HepG2 (cell line): ENCODE results near the gene IL1RL1.

ENCODE experiments used
- CEBPB ChIP-seq: IDR thresholded peaks from 2 replicates; pipeline ENCODE4 v1.6.1; 2011; ENCODE audit warnings: low read depth, low read length, improper control_type of control experiment, borderline replicate concordance
- FOSL1 ChIP-seq: sonication (generic); formaldehyde crosslinking; IDR thresholded peaks from 2 replicates; pipeline ENCODE4 v1.9.0; 2021; ENCODE audit warnings: missing genetic modification reagents, borderline replicate concordance
- MAFK ChIP-seq, 2 experiments: IDR thresholded peaks in 1 of 2; conservative IDR thresholded peaks in 1 of 2; 2 replicates each; pipeline ENCODE4 v1.6.1; 2011; ENCODE audit warnings: improper control_type of control experiment in 2 of 2, low read length in 2 of 2
- TAF1 ChIP-seq: sonication (generic); formaldehyde crosslinking; IDR thresholded peaks from 2 replicates; pipeline ENCODE4 v1.4.0; 2020; ENCODE audit warnings: missing genetic modification reagents
- ZNF292 ChIP-seq: sonication (generic); formaldehyde crosslinking; IDR thresholded peaks from 2 replicates; pipeline ENCODE4 v1.8.1; 2022; ENCODE audit warnings: mild to moderate bottlenecking, low read depth, missing genetic modification reagents, borderline replicate concordance
- ZNF629 ChIP-seq: sonication (generic); formaldehyde crosslinking; conservative IDR thresholded peaks from 2 replicates; pipeline ENCODE4 v1.5.0; 2020; ENCODE audit warnings: missing genetic modification reagents
- ZNF777 ChIP-seq: sonication (generic); formaldehyde crosslinking; IDR thresholded peaks from 2 replicates; pipeline ENCODE4 v1.4.0; 2020; ENCODE audit warnings: missing genetic modification reagents
- TF ChIP-seq, protein P1 (sequence below): sonication (generic); formaldehyde crosslinking; IDR thresholded peaks from 2 replicates; pipeline ENCODE4 v1.4.0; 2020; ENCODE audit warnings: missing genetic modification reagents
- TF ChIP-seq, protein P2 (sequence below): sonication (generic); formaldehyde crosslinking; IDR thresholded peaks from 2 replicates; pipeline ENCODE4 v1.9.0; 2022; ENCODE audit warnings: low read depth, missing genetic modification reagents
- TF ChIP-seq, protein P3 (sequence below): sonication (generic); formaldehyde crosslinking; IDR thresholded peaks from 2 replicates; pipeline ENCODE4 v1.4.0; 2020; ENCODE audit warnings: mild to moderate bottlenecking, missing genetic modification reagents

DNA sequence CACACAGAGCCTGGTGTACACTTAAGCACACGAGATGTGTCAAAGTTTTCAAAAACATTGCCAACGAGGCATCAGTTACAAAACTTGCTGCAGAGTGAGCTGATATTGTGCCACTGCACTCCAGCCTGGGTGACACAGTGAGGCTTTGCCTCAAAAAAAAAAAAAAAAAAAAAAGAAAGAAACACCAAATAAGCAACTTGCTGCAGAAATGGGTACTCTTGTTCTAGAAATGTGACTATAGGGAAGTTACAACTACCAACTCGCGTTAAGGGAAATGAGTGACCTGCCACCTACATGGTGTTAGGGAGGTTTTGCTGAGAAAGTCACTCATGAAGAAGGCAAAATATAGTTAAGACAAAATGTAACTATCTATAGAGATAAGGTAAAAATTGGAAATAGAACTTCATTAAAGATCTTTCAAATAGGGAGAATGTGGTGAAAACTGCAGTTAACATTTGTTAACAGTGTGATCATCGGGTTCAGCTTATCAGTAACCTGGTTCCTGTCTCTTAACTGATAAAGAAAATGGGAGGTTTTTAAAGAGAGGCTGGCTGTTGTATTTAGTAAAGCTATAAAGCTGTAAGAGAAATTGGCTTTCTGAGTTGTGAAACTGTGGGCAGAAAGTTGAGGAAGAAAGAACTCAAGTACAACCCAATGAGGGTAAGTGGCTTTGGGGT, at the start of gene IL1RL1:
- TF ChIP-seq, protein P1, sequence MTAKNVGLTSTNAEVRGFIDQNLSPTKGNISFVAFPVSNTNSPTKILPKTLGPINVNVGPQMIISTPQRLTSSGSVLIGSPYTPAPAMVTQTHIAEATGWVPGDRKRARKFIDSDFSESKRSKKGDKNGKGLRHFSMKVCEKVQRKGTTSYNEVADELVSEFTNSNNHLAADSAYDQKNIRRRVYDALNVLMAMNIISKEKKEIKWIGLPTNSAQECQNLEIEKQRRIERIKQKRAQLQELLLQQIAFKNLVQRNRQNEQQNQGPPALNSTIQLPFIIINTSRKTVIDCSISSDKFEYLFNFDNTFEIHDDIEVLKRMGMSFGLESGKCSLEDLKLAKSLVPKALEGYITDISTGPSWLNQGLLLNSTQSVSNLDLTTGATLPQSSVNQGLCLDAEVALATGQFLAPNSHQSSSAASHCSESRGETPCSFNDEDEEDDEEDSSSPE: no peak
- TF ChIP-seq, protein P2, sequence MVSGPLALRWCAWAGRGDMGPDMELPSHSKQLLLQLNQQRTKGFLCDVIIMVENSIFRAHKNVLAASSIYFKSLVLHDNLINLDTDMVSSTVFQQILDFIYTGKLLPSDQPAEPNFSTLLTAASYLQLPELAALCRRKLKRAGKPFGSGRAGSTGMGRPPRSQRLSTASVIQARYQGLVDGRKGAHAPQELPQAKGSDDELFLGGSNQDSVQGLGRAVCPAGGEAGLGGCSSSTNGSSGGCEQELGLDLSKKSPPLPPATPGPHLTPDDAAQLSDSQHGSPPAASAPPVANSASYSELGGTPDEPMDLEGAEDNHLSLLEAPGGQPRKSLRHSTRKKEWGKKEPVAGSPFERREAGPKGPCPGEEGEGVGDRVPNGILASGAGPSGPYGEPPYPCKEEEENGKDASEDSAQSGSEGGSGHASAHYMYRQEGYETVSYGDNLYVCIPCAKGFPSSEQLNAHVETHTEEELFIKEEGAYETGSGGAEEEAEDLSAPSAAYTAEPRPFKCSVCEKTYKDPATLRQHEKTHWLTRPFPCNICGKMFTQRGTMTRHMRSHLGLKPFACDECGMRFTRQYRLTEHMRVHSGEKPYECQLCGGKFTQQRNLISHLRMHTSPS: no peak
- no peak for TF ChIP-seq CEBPB
- TF ChIP-seq ZNF777: no peak
- no peak for TF ChIP-seq TAF1 (CRISPR knock-in tag)
- TF ChIP-seq FOSL1: no peak
- TF ChIP-seq, protein P3, sequence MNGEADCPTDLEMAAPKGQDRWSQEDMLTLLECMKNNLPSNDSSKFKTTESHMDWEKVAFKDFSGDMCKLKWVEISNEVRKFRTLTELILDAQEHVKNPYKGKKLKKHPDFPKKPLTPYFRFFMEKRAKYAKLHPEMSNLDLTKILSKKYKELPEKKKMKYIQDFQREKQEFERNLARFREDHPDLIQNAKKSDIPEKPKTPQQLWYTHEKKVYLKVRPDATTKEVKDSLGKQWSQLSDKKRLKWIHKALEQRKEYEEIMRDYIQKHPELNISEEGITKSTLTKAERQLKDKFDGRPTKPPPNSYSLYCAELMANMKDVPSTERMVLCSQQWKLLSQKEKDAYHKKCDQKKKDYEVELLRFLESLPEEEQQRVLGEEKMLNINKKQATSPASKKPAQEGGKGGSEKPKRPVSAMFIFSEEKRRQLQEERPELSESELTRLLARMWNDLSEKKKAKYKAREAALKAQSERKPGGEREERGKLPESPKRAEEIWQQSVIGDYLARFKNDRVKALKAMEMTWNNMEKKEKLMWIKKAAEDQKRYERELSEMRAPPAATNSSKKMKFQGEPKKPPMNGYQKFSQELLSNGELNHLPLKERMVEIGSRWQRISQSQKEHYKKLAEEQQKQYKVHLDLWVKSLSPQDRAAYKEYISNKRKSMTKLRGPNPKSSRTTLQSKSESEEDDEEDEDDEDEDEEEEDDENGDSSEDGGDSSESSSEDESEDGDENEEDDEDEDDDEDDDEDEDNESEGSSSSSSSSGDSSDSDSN (CRISPR knock-in tag): no peak
- no peak for TF ChIP-seq ZNF629
- TF ChIP-seq ZNF292 (CRISPR knock-in tag): no peak
- TF ChIP-seq MAFK (conservative IDR thresholded peaks at IDR 0.05 in 1 of 2, IDR thresholded peaks at IDR 0.05 in 1 of 2; ENCODE audit: low read length in 2 of 2): no peak
